Trophoblast cell (in vitro differentiated cells and primary cell): ENCODE measurements around the gene LINGO1.

Experiments
- DNase-seq, 2 donors: peaks; one replicate each; pipeline ENCODE4 v3.0.0-alpha.2; 2016
- H2AFZ ChIP-seq: 2 replicates; pipeline ENCODE4 v1.6.1; 2013; ENCODE audit warnings: low read length, moderate library complexity, mild to moderate bottlenecking; ENCODE audit not compliant: insufficient read depth, poor library complexity
- H2AK5ac ChIP-seq: 2 replicates; pipeline ENCODE4 v1.6.1; 2013; ENCODE audit warnings: mild to moderate bottlenecking, low read length
- H2BK120ac ChIP-seq: 2 replicates; pipeline ENCODE4 v1.6.1; 2013; ENCODE audit warnings: low read length, mild to moderate bottlenecking, moderate library complexity; ENCODE audit not compliant: insufficient read depth, poor library complexity
- H2BK12ac ChIP-seq: 2 replicates; pipeline ENCODE4 v1.6.1; 2013; ENCODE audit warnings: mild to moderate bottlenecking, low read length, moderate library complexity
- H2BK5ac ChIP-seq: 2 replicates; pipeline ENCODE4 v1.6.1; 2013; ENCODE audit warnings: low read length, low read depth, moderate library complexity, mild to moderate bottlenecking; ENCODE audit not compliant: poor library complexity
- H3K14ac ChIP-seq: 2 replicates; pipeline ENCODE4 v1.6.1; 2013; ENCODE audit warnings: mild to moderate bottlenecking, low read length
- H3K18ac ChIP-seq: 2 replicates; pipeline ENCODE4 v1.6.1; 2013; ENCODE audit warnings: mild to moderate bottlenecking, low read length
- H3K23ac ChIP-seq: 2 replicates; pipeline ENCODE4 v1.6.1; 2013; ENCODE audit warnings: low read length
- H3K27ac ChIP-seq: 2 replicates; pipeline ENCODE4 v1.5.1; 2013; ENCODE audit warnings: low read depth, mild to moderate bottlenecking, inconsistent platforms, low read length, moderate library complexity
- H3K27me3 ChIP-seq: 2 replicates; pipeline ENCODE4 v1.6.1; 2013; ENCODE audit warnings: inconsistent platforms, mild to moderate bottlenecking, low read length, moderate library complexity; ENCODE audit not compliant: insufficient read depth
- H3K36me3 ChIP-seq, 2 experiments: 1 replicate in 1 of 2; 2 replicates in 1 of 2; pipeline ENCODE4 v1.6.1; 2013; ENCODE audit warnings: low read length in 2 of 2, mild to moderate bottlenecking in 2 of 2, moderate library complexity in 1 of 2; ENCODE audit not compliant: insufficient read depth in 2 of 2, control insufficient read depth in 1 of 2
- H3K4ac ChIP-seq: 2 replicates; pipeline ENCODE4 v1.6.1; 2013; ENCODE audit warnings: low read depth, mild to moderate bottlenecking, low read length, moderate library complexity
- H3K4me1 ChIP-seq, 2 experiments: 1 replicate in 1 of 2; 2 replicates in 1 of 2; pipeline ENCODE4 v1.6.1; 2013; ENCODE audit warnings: low read length in 2 of 2, mild to moderate bottlenecking in 2 of 2, moderate library complexity in 1 of 2; ENCODE audit not compliant: insufficient read depth in 2 of 2, control insufficient read depth in 1 of 2
- H3K4me2 ChIP-seq: 2 replicates; pipeline ENCODE4 v1.6.1; 2013; ENCODE audit warnings: inconsistent platforms, mild to moderate bottlenecking, low read length, moderate library complexity
- H3K4me3 ChIP-seq: 2 replicates; pipeline ENCODE4 v1.5.1; 2013; ENCODE audit warnings: mild to moderate bottlenecking, low read depth, low read length, inconsistent platforms
- H3K79me1 ChIP-seq: one replicate; pipeline ENCODE4 v1.6.1; 2013; ENCODE audit warnings: low read length
- H3K79me2 ChIP-seq: 2 replicates; pipeline ENCODE4 v1.6.1; 2013; ENCODE audit warnings: low read length, mild to moderate bottlenecking; ENCODE audit not compliant: control insufficient read depth, insufficient read depth, poor library complexity
- H3K9ac ChIP-seq: 2 replicates; pipeline ENCODE4 v1.6.1; 2013; ENCODE audit warnings: mild to moderate bottlenecking, low read length
- H3K9me3 ChIP-seq: 2 replicates; pipeline ENCODE4 v1.6.1; 2013; ENCODE audit warnings: low read depth, mild to moderate bottlenecking, control low read depth, inconsistent platforms, low read length; ENCODE audit not compliant: insufficient read depth
- H4K12ac ChIP-seq: 2 replicates; pipeline ENCODE4 v1.6.1; 2013; ENCODE audit warnings: low read depth, mild to moderate bottlenecking, low read length, moderate library complexity
- H4K8ac ChIP-seq: 2 replicates; pipeline ENCODE4 v1.6.1; 2013; ENCODE audit warnings: low read depth, mild to moderate bottlenecking, low read length, moderate library complexity
- H4K91ac ChIP-seq: one replicate; pipeline ENCODE4 v1.6.1; 2013; ENCODE audit warnings: low read depth, mild to moderate bottlenecking, low read length, moderate library complexity
- WGBS: extraction: QIAGEN DNeasy Blood & Tissue Kit; methylation state at CpG from one replicate; pipeline ENCODE4 v1.1.7; 2013; ENCODE audit warnings: missing lambda C conversion rate; ENCODE audit not compliant: insufficient read length, insufficient coverage; ENCODE audit errors: extremely low coverage; 5-methylcytosine and 5-hydroxymethylcytosine counted together

Gene LINGO1

GRCh38 chr15:77596821-77597803 is 35.6 kb downstream of the LINGO1 start:
- Histone ChIP-seq H3K23ac (no peak overlapping the region), H3K4me2 (no peak overlapping the region), H2BK120ac (peak overlapping the region; percentile 37), H3K79me1 (peaks cover 7% of the 10 kb centered on the region), H3K4me1 (peaks cover 9 to 10% of the 10 kb centered on the region in 2 experiments), H3K4me3 (no peak overlapping the region), H4K8ac (peak overlapping the region; percentile 9), H3K9me3 (no peaks in the 10 kb centered on the region), H3K4ac (no peak overlapping the region), H4K12ac (no peak overlapping the region), H3K9ac (no peak overlapping the region), H3K27ac (peak overlapping the region; percentile 17), H3K79me2 (no peaks in the 10 kb centered on the region), H2BK12ac (peak overlapping the region; percentile 78), H2AFZ (no peak overlapping the region), H4K91ac (peak overlapping the region; percentile 78), H2AK5ac (peak overlapping the region; percentile 43), H3K27me3 (no peaks in the 10 kb centered on the region), H3K14ac (peak overlapping the region; percentile 31), H2BK5ac (peak overlapping the region; percentile 63), H3K36me3 (no peaks in the 10 kb centered on the region), H3K18ac (no peak overlapping the region)
- DNase-seq: no peak
- WGBS: no CpG with 5 or more reads among the region's 15 CpGs

DNA sequence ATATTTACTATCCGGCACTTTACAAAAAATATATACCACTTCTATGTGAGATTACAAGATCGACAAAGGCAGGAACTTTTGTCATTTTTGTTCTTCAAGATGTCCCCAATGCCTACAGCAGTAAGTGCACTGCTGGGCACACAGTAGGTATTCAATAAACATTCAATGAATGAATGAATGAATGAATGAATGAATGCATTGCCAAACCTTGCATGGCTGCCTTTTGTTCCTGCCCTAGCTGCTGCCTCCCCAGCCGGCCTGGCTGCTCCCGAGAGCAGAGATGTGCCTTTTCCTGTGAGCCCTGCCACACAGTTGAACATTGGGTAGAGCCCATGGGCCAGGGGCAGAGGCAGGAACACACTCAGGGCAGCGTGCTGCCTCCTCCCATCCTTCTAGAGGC is 37.5 kb downstream of the LINGO1 start:
- H2AK5ac ChIP-seq: no peak overlapping the region
- H3K4me1 ChIP-seq: peaks cover 9 to 10% of the 10 kb centered on the region in 2 experiments
- H2BK5ac ChIP-seq: no peak overlapping the region
- H3K27me3 ChIP-seq: no peaks in the 10 kb centered on the region
- no peaks in the 10 kb centered on the region for H3K36me3 ChIP-seq
- H3K9ac ChIP-seq: no peak overlapping the region
- no peak overlapping the region for H3K27ac ChIP-seq
- no peak overlapping the region for H3K4me3 ChIP-seq
- no peak overlapping the region for H3K4ac ChIP-seq
- H3K23ac ChIP-seq: no peak overlapping the region
- H2BK12ac ChIP-seq: no peak overlapping the region
- H3K79me1 ChIP-seq: peaks cover 7% of the 10 kb centered on the region
- no peaks in the 10 kb centered on the region for H3K9me3 ChIP-seq
- H3K14ac ChIP-seq: no peak overlapping the region
- H2AFZ ChIP-seq: no peak overlapping the region
- H3K18ac ChIP-seq: no peak overlapping the region
- no peak overlapping the region for H2BK120ac ChIP-seq
- peak overlapping the region; percentile 28 for H4K91ac ChIP-seq
- WGBS: no CpG with 5 or more reads among the region's 5 CpGs
- H3K79me2 ChIP-seq: no peaks in the 10 kb centered on the region
- no peak overlapping the region for H3K4me2 ChIP-seq
- no peak for DNase-seq
- H4K12ac ChIP-seq: no peak overlapping the region
- no peak overlapping the region for H4K8ac ChIP-seq

GRCh38 chr15:77592758-77593157 is 40.0 kb downstream of the LINGO1 start:
- no CpG with 5 or more reads among the region's 3 CpGs for WGBS
- Histone ChIP-seq H3K4me3 (no peak overlapping the region), H3K27me3 (no peaks in the 10 kb centered on the region), H2AK5ac (no peak overlapping the region), H3K36me3 (no peaks in the 10 kb centered on the region), H3K23ac (no peak overlapping the region), H3K9me3 (no peaks in the 10 kb centered on the region), H3K18ac (no peak overlapping the region), H2BK12ac (no peak overlapping the region), H4K91ac (no peak overlapping the region), H3K4me1 (peaks cover 3 to 4% of the 10 kb centered on the region in 2 experiments), H3K14ac (no peak overlapping the region), H2BK5ac (no peak overlapping the region), H3K4ac (no peak overlapping the region), H4K8ac (no peak overlapping the region), H2AFZ (no peak overlapping the region), H3K79me1 (peaks cover 4% of the 10 kb centered on the region), H3K79me2 (no peaks in the 10 kb centered on the region), H2BK120ac (no peak overlapping the region), H3K4me2 (no peak overlapping the region), H3K27ac (no peak overlapping the region), H4K12ac (no peak overlapping the region), H3K9ac (no peak overlapping the region)
- no peak for DNase-seq

DNA sequence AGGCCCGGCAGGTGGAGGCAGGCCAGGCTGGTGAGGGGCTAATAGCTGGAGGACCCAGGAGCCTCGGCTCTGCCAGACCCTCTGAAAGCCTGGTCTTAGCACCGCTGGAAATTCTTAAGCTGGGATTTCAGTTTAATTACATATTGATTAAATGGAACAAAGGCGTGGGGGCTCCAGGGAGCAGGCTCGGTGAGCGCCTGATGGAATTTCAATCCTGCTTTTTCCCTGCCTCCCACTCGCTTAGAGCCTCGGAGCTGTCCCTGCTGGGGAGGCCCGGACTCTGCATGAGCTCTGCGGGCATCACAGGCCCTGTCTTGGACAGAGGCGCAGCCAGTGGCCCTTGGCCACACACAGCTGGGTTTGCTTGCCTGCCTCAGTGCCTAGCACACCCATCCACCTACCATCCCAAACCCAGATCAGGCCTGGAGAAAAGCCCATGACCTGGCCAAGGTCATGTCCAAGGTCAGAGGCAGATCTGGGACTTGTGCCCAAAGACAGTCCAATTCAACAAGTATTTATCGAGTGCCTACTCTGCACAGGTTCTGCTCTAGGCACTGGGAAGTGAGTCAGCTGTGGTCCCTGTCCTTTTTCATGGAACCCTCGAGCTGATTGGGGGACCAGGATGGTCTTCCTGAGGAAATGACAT is 40.6 kb downstream of the LINGO1 start:
- Histone ChIP-seq H2BK12ac (no peak overlapping the region), H3K9me3 (no peaks in the 10 kb centered on the region), H4K8ac (no peak overlapping the region), H3K9ac (no peak overlapping the region), H3K4me3 (no peak overlapping the region), H2AFZ (no peak overlapping the region), H2BK120ac (no peak overlapping the region), H4K91ac (no peak overlapping the region), H2AK5ac (no peak overlapping the region), H3K36me3 (no peaks in the 10 kb centered on the region), H3K23ac (no peak overlapping the region), H3K4ac (no peak overlapping the region), H3K79me1 (no peaks in the 10 kb centered on the region), H3K27me3 (no peaks in the 10 kb centered on the region), H3K18ac (no peak overlapping the region), H2BK5ac (no peak overlapping the region), H3K4me1 (no peaks in the 10 kb centered on the region), H3K27ac (no peak overlapping the region), H3K14ac (no peak overlapping the region), H3K4me2 (no peak overlapping the region), H4K12ac (no peak overlapping the region), H3K79me2 (no peaks in the 10 kb centered on the region)
- DNase-seq: no peak
- no CpG with 5 or more reads among the region's 13 CpGs for WGBS
